Upper lobe of right lung (tissue), 1 donor: ENCODE results near the gene CFAP54. TPM values are rescaled to one million over a fixed set of nuclear protein-coding genes. Genes with fewer than 3 reads are reported as not detected.

Experiments used
- ATAC-seq: fragments of 200-7000 bp; cut with Tn5 transposase; one replicate; pipeline ENCODE4 v1.9.1; 2020; ENCODE audit warnings: mild to moderate bottlenecking, moderate library complexity
- DNase-seq: peaks from one replicate; pipeline ENCODE4 v3.0.0-alpha.2; 2020
- H3K27ac ChIP-seq: fragments of 200-600 bp; one replicate; pipeline ENCODE4 v1.8.0; 2022
- H3K27me3 ChIP-seq: fragments of 200-600 bp; one replicate; pipeline ENCODE4 v1.8.0; 2022; ENCODE audit warnings: mild to moderate bottlenecking
- H3K36me3 ChIP-seq: fragments of 200-600 bp; one replicate; pipeline ENCODE4 v1.8.0; 2022
- H3K4me1 ChIP-seq: fragments of 200-600 bp; one replicate; pipeline ENCODE4 v1.8.0; 2022
- H3K4me3 ChIP-seq: fragments of 200-600 bp; one replicate; pipeline ENCODE4 v1.8.0; 2022; ENCODE audit warnings: mild to moderate bottlenecking
- H3K9me3 ChIP-seq: fragments of 200-600 bp; one replicate; pipeline ENCODE4 v1.8.0; 2022
- CTCF ChIP-seq: fragments of 200-600 bp; IDR thresholded peaks from one replicate; pipeline ENCODE4 v1.8.0; 2022; ENCODE audit warnings: antibody characterized with exemption
- intact Hi-C: fragments of 100-400 bp; cut with DNase I; formaldehyde crosslinking; loops from one replicate; pipeline ENCODE4 v1.11.0; 2022
- total RNA-seq: library from RNA; stranded (reverse); fragmentation: NEBNext Ultra II Directional; extraction: Animal tissue kit (Norgen Biotek cat#: 25700); gene quantifications from one replicate; pipeline ENCODE4 v1.2.1, GENCODE V29; 2021
- donor health status: DM: no; HTN: yes; CAD: no; lungs with severe emphysema.

The CFAP54 gene
- total RNA-seq, 1 donor from 2014 or later, result 0.75 TPM

GRCh38 chr12:96495155-96495554 is 5.8 kb downstream of the CFAP54 start:
- Histone ChIP-seq H3K36me3 (no peaks in the 10 kb centered on the region), H3K4me1 (no peaks in the 10 kb centered on the region), H3K9me3 (no peaks in the 10 kb centered on the region), H3K27me3 (no peaks in the 10 kb centered on the region), H3K27ac (no peak overlapping the region), H3K4me3 (no peak overlapping the region)
- ATAC-seq (no peak), DNase-seq (no peak)
- no peak for TF ChIP-seq CTCF
- intact Hi-C loops, result no loop called here

DNA sequence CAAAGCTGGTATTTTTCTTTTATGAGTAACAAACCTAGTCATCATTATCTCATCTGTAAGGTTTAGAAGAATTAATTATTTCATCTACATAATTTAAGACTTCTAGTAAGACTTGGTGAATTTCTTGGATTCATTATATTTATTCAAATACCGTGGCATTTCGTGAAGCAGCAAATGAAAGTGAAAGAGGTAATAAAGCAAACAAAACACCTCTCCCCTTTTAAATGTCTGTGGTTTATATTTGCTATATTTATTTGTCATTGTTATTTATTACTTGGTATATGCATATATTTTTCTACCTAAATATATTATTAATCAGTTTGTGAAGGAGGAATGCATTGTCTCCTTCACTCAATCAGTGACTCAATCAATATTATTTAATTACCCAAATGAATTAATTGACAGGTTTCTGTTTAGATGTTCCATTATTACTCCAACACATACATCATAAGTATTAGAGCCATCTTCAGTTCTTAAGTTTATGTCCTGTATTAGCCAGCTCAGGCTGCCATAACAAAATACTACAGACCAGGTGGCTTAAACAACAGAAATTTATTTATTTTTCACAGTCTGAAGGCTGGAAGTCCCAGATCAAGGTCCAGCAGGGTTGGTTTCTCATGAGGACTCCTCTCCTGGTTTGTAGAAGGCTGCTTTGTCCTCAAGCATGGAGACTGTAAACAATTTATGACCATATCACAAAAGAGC is 6.6 kb downstream of the CFAP54 start:
- Histone ChIP-seq H3K4me3 (no peak overlapping the region), H3K27me3 (no peaks in the 10 kb centered on the region), H3K27ac (no peak overlapping the region), H3K36me3 (no peaks in the 10 kb centered on the region), H3K9me3 (no peaks in the 10 kb centered on the region), H3K4me1 (peaks cover under 1% of the 10 kb centered on the region)
- no peak for TF ChIP-seq CTCF
- DNase-seq, result no peak
- ATAC-seq, result no peak
- intact Hi-C loops, result no loop called here

DNA sequence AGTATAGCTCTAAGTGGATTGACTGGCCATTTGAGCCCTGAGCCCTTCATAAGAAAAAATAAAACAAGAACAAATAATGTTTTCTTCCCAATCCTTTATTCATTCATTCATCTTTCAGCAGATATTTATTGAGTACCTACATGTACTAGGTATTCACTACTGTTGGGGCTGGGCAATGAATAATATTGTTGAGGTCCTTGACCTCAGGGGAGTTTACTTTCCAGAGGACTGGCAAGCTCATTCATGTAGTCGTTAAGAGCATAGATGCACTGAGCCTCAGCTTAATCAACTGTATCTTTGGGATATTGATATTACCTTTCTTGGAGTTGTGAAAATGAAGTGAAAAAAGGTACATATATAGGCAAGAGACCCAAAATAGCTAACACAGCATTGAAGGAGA is 7.6 kb downstream of the CFAP54 start:
- H3K36me3 ChIP-seq, result no peaks in the 10 kb centered on the region
- H3K4me3 ChIP-seq, result no peak overlapping the region
- TF ChIP-seq CTCF, result no peak
- H3K9me3 ChIP-seq, result no peaks in the 10 kb centered on the region
- ATAC-seq (no peak), DNase-seq (no peak)
- H3K4me1 ChIP-seq, result peaks cover 10% of the 10 kb centered on the region
- H3K27me3 ChIP-seq, result no peaks in the 10 kb centered on the region
- intact Hi-C loops, result no loop called here
- H3K27ac ChIP-seq, result no peak overlapping the region

- peaks cover 17% of the 10 kb centered on the region for H3K4me1 ChIP-seq
- intact Hi-C loops, result no loop called here
- H3K36me3 ChIP-seq, result no peaks in the 10 kb centered on the region
- no peak for ATAC-seq
- no peak for DNase-seq
- no peaks in the 10 kb centered on the region for H3K9me3 ChIP-seq
- H3K4me3 ChIP-seq, result no peak overlapping the region
- H3K27ac ChIP-seq, result no peak overlapping the region
- H3K27me3 ChIP-seq, result no peaks in the 10 kb centered on the region
- TF ChIP-seq CTCF, result no peak
Measured at GRCh38 chr12:96497855-96498254, 8.5 kb downstream of the CFAP54 start.

GRCh38 chr12:96500693-96501092 is 11.3 kb downstream of the CFAP54 start:
- intact Hi-C loops, result no loop called here
- peaks cover 17% of the 10 kb centered on the region for H3K4me1 ChIP-seq
- DNase-seq, result no peak
- H3K9me3 ChIP-seq, result no peaks in the 10 kb centered on the region
- H3K4me3 ChIP-seq, result no peak overlapping the region
- no peaks in the 10 kb centered on the region for H3K27me3 ChIP-seq
- H3K36me3 ChIP-seq, result no peaks in the 10 kb centered on the region
- TF ChIP-seq CTCF, result peak; percentile 12
- ATAC-seq, result no peak
- peak overlapping the region; percentile 83 for H3K27ac ChIP-seq
